ENCODE measurements around the gene BEST3. TPM values are rescaled to one million over a fixed set of nuclear protein-coding genes. Genes with fewer than 3 reads are reported as not detected.

BEST3 gene
- total and polyA plus RNA-seq, 2 experiments from 2014 or later: not detected

DNA sequence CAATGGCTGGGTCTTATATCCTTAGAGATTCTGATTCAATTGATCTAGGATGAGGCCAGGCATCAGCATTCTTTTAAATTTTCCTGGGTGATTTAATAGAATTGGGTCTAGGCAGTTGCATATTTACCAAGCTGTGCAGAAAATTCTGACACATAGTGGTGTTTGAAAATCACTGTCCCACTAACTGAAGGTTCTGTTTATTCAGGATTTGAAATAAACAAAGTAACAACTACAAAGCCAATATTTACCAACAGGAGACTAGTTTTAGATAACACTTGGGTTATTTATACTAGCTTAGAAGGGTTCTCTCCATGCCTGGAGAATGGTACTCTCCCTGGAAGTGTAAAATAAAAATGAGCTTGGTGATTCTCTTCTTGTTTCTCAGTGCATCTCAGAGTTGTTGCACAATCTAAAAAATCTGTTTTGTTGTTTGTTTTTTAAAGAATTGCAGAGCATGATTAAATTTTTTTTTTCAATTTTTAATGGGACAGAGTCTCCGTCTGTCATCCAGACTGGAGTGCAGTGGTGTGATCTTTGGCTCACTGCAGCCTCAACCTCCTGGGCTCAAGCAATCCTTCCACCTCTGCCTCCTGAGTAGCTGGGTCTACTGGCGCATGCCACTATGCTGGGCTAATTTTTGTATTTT, 16.9 kb downstream of the BEST3 start:
- TF ChIP-seq ZNF114 (CRISPR knock-in tag; IDR thresholded peaks at IDR 0.05): no peak
- TF ChIP-seq, protein P1, sequence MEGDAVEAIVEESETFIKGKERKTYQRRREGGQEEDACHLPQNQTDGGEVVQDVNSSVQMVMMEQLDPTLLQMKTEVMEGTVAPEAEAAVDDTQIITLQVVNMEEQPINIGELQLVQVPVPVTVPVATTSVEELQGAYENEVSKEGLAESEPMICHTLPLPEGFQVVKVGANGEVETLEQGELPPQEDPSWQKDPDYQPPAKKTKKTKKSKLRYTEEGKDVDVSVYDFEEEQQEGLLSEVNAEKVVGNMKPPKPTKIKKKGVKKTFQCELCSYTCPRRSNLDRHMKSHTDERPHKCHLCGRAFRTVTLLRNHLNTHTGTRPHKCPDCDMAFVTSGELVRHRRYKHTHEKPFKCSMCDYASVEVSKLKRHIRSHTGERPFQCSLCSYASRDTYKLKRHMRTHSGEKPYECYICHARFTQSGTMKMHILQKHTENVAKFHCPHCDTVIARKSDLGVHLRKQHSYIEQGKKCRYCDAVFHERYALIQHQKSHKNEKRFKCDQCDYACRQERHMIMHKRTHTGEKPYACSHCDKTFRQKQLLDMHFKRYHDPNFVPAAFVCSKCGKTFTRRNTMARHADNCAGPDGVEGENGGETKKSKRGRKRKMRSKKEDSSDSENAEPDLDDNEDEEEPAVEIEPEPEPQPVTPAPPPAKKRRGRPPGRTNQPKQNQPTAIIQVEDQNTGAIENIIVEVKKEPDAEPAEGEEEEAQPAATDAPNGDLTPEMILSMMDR (conservative IDR thresholded peaks at IDR 0.05; ENCODE audit: low read depth in 2 of 2): no peak
- TF ChIP-seq, protein P2, sequence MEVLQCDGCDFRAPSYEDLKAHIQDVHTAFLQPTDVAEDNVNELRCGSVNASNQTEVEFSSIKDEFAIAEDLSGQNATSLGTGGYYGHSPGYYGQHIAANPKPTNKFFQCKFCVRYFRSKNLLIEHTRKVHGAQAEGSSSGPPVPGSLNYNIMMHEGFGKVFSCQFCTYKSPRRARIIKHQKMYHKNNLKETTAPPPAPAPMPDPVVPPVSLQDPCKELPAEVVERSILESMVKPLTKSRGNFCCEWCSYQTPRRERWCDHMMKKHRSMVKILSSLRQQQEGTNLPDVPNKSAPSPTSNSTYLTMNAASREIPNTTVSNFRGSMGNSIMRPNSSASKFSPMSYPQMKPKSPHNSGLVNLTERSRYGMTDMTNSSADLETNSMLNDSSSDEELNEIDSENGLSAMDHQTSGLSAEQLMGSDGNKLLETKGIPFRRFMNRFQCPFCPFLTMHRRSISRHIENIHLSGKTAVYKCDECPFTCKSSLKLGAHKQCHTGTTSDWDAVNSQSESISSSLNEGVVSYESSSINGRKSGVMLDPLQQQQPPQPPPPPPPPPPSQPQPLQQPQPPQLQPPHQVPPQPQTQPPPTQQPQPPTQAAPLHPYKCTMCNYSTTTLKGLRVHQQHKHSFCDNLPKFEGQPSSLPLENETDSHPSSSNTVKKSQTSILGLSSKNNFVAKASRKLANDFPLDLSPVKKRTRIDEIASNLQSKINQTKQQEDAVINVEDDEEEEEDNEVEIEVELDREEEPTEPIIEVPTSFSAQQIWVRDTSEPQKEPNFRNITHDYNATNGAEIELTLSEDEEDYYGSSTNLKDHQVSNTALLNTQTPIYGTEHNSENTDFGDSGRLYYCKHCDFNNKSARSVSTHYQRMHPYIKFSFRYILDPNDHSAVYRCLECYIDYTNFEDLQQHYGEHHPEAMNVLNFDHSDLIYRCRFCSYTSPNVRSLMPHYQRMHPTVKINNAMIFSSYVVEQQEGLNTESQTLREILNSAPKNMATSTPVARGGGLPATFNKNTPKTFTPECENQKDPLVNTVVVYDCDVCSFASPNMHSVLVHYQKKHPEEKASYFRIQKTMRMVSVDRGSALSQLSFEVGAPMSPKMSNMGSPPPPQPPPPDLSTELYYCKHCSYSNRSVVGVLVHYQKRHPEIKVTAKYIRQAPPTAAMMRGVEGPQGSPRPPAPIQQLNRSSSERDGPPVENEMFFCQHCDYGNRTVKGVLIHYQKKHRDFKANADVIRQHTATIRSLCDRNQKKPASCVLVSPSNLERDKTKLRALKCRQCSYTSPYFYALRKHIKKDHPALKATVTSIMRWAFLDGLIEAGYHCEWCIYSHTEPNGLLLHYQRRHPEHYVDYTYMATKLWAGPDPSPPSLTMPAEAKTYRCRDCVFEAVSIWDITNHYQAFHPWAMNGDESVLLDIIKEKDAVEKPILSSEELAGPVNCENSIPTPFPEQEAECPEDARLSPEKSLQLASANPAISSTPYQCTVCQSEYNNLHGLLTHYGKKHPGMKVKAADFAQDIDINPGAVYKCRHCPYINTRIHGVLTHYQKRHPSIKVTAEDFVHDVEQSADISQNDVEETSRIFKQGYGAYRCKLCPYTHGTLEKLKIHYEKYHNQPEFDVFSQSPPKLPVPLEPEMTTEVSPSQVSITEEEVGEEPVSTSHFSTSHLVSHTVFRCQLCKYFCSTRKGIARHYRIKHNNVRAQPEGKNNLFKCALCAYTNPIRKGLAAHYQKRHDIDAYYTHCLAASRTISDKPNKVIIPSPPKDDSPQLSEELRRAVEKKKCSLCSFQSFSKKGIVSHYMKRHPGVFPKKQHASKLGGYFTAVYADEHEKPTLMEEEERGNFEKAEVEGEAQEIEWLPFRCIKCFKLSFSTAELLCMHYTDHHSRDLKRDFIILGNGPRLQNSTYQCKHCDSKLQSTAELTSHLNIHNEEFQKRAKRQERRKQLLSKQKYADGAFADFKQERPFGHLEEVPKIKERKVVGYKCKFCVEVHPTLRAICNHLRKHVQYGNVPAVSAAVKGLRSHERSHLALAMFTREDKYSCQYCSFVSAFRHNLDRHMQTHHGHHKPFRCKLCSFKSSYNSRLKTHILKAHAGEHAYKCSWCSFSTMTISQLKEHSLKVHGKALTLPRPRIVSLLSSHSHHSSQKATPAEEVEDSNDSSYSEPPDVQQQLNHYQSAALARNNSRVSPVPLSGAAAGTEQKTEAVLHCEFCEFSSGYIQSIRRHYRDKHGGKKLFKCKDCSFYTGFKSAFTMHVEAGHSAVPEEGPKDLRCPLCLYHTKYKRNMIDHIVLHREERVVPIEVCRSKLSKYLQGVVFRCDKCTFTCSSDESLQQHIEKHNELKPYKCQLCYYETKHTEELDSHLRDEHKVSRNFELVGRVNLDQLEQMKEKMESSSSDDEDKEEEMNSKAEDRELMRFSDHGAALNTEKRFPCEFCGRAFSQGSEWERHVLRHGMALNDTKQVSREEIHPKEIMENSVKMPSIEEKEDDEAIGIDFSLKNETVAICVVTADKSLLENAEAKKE (CRISPR knock-in tag; IDR thresholded peaks at IDR 0.05): no peak
- TF ChIP-seq ZNF331 (CRISPR knock-in tag; IDR thresholded peaks at IDR 0.05; ENCODE audit: low read depth): no peak
- no peak for TF ChIP-seq EZH2phosphoT487 (IDR thresholded peaks at IDR 0.05; ENCODE audit: unreplicated experiment)
- TF ChIP-seq NANOG (IDR thresholded peaks at IDR 0.05; ENCODE audit: borderline replicate concordance): no peak
- no peak for TF ChIP-seq JUNB (IDR thresholded peaks at IDR 0.05; ENCODE audit: unreplicated experiment)
- TF ChIP-seq, protein P3, sequence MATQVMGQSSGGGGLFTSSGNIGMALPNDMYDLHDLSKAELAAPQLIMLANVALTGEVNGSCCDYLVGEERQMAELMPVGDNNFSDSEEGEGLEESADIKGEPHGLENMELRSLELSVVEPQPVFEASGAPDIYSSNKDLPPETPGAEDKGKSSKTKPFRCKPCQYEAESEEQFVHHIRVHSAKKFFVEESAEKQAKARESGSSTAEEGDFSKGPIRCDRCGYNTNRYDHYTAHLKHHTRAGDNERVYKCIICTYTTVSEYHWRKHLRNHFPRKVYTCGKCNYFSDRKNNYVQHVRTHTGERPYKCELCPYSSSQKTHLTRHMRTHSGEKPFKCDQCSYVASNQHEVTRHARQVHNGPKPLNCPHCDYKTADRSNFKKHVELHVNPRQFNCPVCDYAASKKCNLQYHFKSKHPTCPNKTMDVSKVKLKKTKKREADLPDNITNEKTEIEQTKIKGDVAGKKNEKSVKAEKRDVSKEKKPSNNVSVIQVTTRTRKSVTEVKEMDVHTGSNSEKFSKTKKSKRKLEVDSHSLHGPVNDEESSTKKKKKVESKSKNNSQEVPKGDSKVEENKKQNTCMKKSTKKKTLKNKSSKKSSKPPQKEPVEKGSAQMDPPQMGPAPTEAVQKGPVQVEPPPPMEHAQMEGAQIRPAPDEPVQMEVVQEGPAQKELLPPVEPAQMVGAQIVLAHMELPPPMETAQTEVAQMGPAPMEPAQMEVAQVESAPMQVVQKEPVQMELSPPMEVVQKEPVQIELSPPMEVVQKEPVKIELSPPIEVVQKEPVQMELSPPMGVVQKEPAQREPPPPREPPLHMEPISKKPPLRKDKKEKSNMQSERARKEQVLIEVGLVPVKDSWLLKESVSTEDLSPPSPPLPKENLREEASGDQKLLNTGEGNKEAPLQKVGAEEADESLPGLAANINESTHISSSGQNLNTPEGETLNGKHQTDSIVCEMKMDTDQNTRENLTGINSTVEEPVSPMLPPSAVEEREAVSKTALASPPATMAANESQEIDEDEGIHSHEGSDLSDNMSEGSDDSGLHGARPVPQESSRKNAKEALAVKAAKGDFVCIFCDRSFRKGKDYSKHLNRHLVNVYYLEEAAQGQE (IDR thresholded peaks at IDR 0.05; ENCODE audit: unreplicated experiment): no peak
- no peak for TF ChIP-seq CREB1 (CRISPR knock-in tag; IDR thresholded peaks at IDR 0.05; ENCODE audit: low read depth)
- TF ChIP-seq STAT1 (IDR thresholded peaks at IDR 0.05; ENCODE audit: unreplicated experiment): no peak
- TF ChIP-seq, protein P4, sequence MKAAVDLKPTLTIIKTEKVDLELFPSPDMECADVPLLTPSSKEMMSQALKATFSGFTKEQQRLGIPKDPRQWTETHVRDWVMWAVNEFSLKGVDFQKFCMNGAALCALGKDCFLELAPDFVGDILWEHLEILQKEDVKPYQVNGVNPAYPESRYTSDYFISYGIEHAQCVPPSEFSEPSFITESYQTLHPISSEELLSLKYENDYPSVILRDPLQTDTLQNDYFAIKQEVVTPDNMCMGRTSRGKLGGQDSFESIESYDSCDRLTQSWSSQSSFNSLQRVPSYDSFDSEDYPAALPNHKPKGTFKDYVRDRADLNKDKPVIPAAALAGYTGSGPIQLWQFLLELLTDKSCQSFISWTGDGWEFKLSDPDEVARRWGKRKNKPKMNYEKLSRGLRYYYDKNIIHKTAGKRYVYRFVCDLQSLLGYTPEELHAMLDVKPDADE (IDR thresholded peaks at IDR 0.05): no peak
- no peak for TF ChIP-seq EZH2 (IDR thresholded peaks at IDR 0.05; ENCODE audit: low read depth, unreplicated experiment)
- TF ChIP-seq POLR2AphosphoS5 (IDR thresholded peaks at IDR 0.05; ENCODE audit: low read depth): no peak
- no peak for ATAC-seq
- H2AFZ ChIP-seq: no peak overlapping the region
- H3K4me3 Mint-ChIP-seq: no peak overlapping the region
- H3F3A ChIP-seq (replicated peaks; ENCODE audit: low read depth): no peaks in the 10 kb centered on the region
- peaks cover 13% of the 10 kb centered on the region for H3K4me1 Mint-ChIP-seq
- no peaks in the 10 kb centered on the region for H4K20me1 ChIP-seq (replicated peaks; ENCODE audit: insufficient read depth)
- no peaks in the 10 kb centered on the region for H3K79me2 ChIP-seq (replicated peaks; ENCODE audit: insufficient read depth)
- no peaks in the 10 kb centered on the region for H3K9me2 ChIP-seq (ENCODE audit: insufficient read depth)
- no peaks in the 10 kb centered on the region for H3K4me1 ChIP-seq (ENCODE audit: insufficient read depth)
- no peak overlapping the region for H3K27ac Mint-ChIP-seq
- H3K27me3 Mint-ChIP-seq (ENCODE audit: insufficient read depth, low read depth, poor library complexity): no peaks in the 10 kb centered on the region
- no peak overlapping the region for H3K27ac ChIP-seq (ENCODE audit: low read depth)
- H3K36me3 ChIP-seq (ENCODE audit: insufficient read depth): no peaks in the 10 kb centered on the region
- H3K4me3 ChIP-seq: no peak overlapping the region
- no peak overlapping the region for H3K4me2 ChIP-seq
- no peaks in the 10 kb centered on the region for H3K9me3 Mint-ChIP-seq
- DNase-seq (ENCODE audit: low spot score): no peak
- no peaks in the 10 kb centered on the region for H3K36me3 Mint-ChIP-seq (ENCODE audit: low read depth)
- H3K27me3 ChIP-seq (ENCODE audit: insufficient read depth): no peaks in the 10 kb centered on the region

Measured in GM23338 (cell line).